22Rv1 (cell line): Measurements from ENCODE around the gene CAPN15.

ENCODE experiments used
- H3K27ac ChIP-seq: fragments of 450-650 bp; 2 replicates; pipeline ENCODE4 v1.5.1; 2017
- ZFX ChIP-seq: fragments of 450-650 bp; IDR thresholded peaks from 2 replicates; pipeline ENCODE4 v1.6.1; 2017; ENCODE audit warnings: antibody characterized with exemption, borderline replicate concordance
- TF ChIP-seq, protein P1 (sequence below): fragments of 450-650 bp; IDR thresholded peaks from 2 replicates; pipeline ENCODE4 v1.5.1; 2017; ENCODE audit warnings: mild to moderate bottlenecking

CAPN15 gene

DNA sequence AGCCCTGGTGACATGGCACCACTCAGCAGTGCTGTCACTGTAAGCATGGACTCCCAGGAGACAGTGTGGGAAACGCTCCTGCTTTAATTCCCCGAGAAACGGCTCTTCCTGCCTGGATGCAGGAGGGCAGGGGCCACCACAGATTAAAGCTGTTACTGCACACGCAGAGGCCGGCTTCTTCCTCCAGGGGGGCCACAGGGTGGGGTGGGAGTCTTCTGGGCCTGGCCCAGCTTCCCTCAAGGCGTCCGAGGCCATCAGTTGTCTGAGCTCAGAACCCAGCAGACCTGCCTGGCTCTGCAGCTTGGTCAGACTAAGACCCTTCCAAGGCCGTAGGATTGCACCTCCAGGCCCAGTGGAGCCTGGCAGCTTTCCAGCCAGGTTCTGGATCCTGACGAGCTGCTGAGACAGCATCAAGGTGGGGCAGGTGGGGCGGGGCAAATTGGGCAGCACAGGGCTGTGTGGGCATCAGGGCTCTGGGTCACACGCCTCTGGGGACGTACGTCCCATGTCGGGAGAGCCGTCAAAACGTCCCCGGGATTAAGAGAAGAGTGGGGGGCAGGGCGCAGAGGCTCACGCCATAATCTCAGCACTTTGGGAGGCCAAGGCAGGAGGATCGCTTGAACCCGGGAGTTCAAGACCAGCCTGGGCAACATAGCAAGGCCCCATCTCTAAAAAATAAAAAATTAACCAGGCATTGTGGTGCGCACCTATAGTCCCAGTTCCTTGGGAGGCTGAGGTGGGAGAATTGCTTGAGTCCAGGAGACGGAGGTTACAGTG, 5.0 kb upstream of the CAPN15 start:
- TF ChIP-seq, protein P1, sequence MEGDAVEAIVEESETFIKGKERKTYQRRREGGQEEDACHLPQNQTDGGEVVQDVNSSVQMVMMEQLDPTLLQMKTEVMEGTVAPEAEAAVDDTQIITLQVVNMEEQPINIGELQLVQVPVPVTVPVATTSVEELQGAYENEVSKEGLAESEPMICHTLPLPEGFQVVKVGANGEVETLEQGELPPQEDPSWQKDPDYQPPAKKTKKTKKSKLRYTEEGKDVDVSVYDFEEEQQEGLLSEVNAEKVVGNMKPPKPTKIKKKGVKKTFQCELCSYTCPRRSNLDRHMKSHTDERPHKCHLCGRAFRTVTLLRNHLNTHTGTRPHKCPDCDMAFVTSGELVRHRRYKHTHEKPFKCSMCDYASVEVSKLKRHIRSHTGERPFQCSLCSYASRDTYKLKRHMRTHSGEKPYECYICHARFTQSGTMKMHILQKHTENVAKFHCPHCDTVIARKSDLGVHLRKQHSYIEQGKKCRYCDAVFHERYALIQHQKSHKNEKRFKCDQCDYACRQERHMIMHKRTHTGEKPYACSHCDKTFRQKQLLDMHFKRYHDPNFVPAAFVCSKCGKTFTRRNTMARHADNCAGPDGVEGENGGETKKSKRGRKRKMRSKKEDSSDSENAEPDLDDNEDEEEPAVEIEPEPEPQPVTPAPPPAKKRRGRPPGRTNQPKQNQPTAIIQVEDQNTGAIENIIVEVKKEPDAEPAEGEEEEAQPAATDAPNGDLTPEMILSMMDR, result no peak
- no peak for TF ChIP-seq ZFX
- H3K27ac ChIP-seq, result peak overlapping the region; percentile 94; the same call in 1 of the 2 replicates

DNA sequence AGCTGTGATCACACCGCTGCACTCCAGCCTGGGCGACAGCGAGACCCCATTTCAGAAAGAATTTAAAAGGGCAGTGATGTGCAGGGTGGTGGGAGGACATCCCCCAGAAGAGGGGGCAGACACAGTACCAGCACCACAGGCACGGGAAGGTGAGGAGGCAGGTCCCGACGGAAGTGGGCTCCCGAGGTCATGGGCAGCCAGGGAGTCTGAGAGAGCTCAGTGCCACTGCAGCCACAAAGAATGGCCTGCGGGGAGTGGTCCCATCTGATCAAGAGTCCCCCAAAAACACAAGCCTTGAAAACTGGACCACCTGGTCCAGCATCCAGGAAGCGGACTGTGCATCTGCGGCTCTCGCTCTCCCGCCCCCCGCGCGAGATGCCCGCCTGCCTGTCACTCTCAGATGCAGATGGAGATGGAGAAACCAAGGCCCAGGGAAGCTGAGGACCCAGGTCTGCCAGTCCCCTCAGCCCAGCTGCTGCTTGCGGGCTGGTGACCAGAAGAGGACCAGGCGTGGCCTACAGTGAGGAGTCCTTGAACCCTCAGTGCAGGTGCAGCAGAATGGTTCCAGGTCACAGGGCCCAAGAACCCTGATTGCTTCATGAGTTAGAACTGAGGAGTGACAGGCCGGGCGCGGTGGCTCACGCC, 4.3 kb upstream of the CAPN15 start:
- H3K27ac ChIP-seq, result peak overlapping the region; percentile 94; the same call in 1 of the 2 replicates
- TF ChIP-seq ZFX, result no peak
- TF ChIP-seq, protein P1, result no peak

DNA sequence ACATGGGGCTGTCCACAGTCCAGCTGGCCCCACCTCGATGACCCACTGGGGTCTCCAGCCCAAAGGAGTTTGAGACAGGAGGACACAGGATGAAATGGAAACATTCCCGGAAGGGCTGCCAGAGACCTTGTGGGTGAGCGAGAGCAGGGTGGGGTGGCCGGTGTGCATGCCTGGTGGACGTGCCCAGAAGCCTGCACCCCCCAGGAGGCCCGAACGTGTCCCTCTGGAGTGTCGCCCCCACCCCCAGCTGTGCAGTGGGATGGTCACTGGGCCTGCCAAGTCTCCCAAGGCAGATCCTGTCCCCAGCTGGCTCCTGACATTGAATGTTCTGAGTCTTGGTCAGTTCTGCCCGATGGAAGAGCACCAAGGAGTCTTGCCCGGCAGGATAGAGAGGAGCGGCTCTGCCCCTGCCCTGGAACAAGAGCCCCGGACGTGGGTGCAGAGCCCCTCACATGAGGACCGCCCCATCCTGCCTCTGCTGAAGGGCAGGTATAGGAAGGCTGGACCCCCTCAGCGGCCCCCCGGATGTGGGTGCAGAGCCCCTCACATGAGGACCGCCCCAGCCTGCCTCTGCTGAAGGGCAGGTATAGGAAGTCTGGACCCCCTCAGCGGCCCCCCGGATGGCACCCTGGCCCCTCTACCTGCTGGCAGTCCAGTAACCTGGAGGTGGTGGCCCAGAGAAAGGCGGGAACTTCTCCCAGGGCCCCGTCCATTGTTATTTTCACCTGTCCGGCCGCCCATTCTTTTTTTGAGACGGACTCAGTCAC, 3.1 kb upstream of the CAPN15 start:
- no peak for TF ChIP-seq ZFX
- TF ChIP-seq, protein P1, result no peak
- peak overlapping the region; percentile 94 for H3K27ac ChIP-seq

DNA sequence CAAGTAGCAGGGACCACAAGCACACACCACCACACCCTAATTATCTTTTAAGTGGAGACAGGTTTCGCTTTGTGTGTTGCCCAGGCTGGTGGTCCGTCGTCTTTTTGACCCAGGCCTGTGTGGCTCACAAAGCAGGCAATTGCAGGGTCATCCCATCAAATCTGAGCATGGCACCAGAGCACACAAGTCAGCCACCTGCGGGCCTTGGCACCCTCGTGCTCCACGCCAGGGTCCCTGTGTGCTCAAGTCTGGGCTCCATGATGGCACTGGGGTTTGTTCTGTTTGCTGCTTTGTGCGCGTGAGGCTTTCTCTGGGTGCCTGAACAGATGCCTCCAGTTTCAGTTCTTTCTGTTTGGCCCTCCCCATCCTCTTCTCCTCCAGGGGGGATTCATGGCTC, 2.4 kb upstream of the CAPN15 start:
- H3K27ac ChIP-seq, result peak overlapping the region; percentile 94
- TF ChIP-seq ZFX, result no peak
- TF ChIP-seq, protein P1, result no peak

DNA sequence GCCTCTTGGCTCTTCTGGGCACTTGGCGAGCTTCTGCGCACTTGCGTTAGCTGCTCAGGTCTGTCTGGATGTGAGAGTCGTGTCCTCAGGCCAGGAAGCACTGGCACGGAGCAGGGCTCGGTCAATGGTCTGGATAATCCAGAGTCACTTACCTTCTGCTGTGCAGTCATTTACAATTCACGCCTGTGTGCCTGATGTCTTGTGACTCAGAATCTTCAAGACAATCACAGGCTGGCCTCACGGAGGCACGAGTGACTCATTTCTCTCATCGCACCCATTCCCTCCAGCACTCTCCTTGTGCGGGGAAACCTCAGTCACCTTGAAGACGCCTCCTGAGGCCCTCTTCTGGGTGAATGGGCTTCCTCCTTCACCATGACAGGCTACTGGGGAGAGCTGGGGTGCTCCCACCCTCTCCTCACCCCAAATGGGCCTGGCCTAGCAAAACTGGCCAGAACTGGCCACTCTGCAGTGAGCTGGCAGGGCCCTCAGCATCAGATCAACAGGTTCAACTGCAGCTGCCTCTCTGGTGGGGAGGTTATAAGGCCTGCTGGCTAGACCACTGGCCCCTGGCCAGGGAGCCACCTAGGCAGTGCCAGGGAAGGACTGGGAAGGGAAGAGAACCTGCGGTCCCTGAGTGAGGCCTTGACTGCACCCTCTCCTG, 1.9 kb upstream of the CAPN15 start:
- TF ChIP-seq ZFX, result no peak
- TF ChIP-seq, protein P1, result no peak
- H3K27ac ChIP-seq, result peak overlapping the region; percentile 94

DNA sequence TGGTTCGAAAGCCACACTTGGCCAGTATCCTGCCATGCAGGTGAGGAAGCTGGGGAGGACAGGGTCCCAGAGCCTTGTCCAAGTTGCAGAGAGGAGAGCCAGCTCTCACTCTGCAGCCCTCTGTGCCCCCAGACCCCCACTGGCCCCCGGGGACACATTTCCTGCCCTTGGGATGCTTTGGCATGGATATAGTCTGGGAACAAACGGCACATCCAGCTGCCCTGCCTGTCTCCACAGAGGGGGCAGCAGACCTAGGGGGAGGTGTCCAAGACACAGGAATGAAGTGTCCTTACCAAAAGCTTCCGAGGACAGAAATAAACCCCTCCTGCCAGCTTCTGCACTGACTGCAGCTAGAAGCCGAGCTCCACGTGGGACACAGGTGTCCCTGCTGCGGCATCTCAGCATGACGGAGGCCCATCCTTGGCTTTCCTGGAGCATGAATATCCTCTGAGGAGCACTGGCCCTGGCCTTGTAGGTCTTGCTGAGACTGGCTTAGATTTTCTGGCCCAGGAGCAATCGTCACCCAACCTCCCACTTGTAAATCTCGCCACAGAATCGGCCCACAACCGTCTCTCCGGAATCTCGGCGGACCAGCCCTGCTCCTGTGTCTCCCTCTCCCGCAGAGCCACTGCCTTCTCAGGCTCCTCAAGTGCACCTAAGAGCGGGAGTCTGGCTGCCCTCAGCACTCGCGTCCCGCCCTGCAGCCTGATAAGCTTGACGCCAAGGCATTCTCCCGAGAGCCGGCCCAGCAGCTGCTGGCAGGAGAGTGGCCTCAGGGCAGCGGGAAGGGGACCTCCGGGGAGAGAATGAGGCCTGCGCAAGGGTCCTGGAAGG, 1.1 kb upstream of the CAPN15 start:
- no peak for TF ChIP-seq ZFX
- TF ChIP-seq, protein P1, result no peak
- H3K27ac ChIP-seq, result peak overlapping the region; percentile 94
